Fibroblast of skin of back (primary cell): ENCODE data around the gene ST3GAL4.
A peak's percentile ranks its signal among the peaks of the same experiment; 100 is the strongest.
"Not testable (repeated sequence)": the region's sequence is repeated elsewhere in the genome, so short reads cannot be mapped to it uniquely, and the experiment has no call there.

ENCODE experiments used
- DNase-seq: peaks from one replicate; pipeline ENCODE4 v3.0.0-alpha.2; 2013

The ST3GAL4 gene

GRCh38 chr11:126391286-126391954 is 35.9 kb downstream of the ST3GAL4 start:
- no peak for DNase-seq

- DNase-seq, result no peak
Measured at GRCh38 chr11:126391970-126392632, 36.6 kb downstream of the ST3GAL4 start.

DNA sequence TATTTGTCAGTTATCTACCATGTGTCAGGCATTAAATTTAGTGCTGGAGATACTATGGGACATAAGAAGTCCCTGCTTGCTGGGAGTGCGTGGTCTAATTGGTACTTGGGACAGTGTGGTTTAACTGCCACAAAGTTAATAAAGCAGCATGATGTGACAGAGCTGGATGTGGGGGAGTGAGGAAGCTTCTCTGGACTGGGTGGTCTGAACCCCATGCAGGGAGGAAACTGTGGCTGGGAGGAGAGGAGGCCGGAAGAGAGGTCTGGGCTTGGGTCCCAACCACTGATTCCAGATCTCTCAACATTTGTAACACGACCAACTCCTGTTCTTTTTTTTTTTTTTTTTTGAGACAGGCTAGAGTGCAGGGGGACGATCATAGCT is 37.1 kb downstream of the ST3GAL4 start:
- DNase-seq, result no peak

DNA sequence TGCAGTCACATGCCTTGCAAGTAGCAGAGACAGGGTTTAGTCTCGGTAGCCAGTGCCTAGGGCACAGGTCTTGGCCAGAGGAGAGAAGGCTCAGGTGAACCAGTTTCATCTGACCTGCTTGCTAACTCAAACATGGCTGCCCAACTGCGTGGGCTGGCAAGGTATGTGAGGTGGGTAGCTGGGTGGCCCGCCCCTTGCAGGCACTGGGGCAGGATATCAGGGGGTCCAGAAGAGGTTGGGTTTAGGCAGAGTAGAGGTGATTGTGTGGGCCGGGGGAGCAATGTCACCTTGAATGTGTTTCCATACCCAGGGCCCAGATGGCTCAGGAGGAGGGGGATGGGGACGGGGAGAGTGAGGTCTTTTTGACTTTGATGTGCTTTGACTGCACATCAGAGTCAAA is 37.7 kb downstream of the ST3GAL4 start:
- DNase-seq, result no peak

- DNase-seq, result no peak
Measured at GRCh38 chr11:126394036-126394435, 38.5 kb downstream of the ST3GAL4 start.

DNA sequence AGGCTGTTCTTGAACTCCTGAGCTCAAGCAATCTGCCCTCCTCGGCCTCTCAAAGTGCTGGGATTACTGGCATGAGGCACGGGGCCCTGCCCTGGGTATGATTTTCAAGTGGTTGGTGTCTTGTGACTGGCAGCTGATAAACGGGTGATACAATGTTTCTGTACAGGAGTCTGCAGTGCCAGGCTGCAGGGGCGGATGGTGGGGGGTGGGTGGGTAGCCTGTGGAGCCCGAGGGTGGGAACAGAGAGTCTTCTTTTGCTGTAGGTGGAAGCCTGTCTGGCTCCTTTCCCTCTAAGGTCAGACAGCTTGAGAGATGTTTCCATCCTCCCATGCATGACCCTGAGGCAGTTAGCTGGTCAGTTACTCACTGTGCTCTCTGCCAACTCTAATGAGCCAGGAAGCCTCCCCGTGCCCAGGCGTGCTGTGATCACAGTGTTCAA is 39.2 kb downstream of the ST3GAL4 start:
- not testable (repeated sequence) for DNase-seq

- not testable (repeated sequence) for DNase-seq
Measured at GRCh38 chr11:126395784-126396183, 40.3 kb downstream of the ST3GAL4 start.

- DNase-seq, result not testable (repeated sequence)
Measured at GRCh38 chr11:126396266-126396665, 40.8 kb downstream of the ST3GAL4 start.

GRCh38 chr11:126396965-126397364 is 41.5 kb downstream of the ST3GAL4 start:
- DNase-seq, result no peak

DNA sequence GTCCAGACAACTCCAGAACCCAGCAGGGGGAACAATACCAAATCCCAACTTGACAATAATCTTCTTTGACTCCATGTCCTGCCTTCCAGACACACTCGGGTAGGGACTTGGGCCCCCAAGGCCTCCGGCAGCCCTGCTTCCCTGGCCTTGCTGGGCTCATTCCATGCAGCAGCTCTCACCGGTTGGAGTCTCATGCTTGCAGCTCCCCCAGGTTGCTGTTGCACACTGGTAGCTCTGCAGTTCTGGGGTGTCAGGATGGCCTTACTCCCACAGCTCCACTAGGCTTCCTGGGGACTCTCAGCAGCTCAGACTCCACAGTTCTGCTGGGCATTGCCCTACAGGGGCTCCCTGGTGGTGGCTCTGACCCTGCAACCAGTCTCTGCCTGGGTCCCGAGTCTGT is 42.8 kb downstream of the ST3GAL4 start:
- DNase-seq, result no peak

- DNase-seq, result no peak
Measured at GRCh38 chr11:126398721-126399120, 43.2 kb downstream of the ST3GAL4 start.

- no peak for DNase-seq
Measured at GRCh38 chr11:126400019-126400418, 44.5 kb downstream of the ST3GAL4 start.

GRCh38 chr11:126400479-126400878 is 45.0 kb downstream of the ST3GAL4 start:
- DNase-seq, result no peak

DNA sequence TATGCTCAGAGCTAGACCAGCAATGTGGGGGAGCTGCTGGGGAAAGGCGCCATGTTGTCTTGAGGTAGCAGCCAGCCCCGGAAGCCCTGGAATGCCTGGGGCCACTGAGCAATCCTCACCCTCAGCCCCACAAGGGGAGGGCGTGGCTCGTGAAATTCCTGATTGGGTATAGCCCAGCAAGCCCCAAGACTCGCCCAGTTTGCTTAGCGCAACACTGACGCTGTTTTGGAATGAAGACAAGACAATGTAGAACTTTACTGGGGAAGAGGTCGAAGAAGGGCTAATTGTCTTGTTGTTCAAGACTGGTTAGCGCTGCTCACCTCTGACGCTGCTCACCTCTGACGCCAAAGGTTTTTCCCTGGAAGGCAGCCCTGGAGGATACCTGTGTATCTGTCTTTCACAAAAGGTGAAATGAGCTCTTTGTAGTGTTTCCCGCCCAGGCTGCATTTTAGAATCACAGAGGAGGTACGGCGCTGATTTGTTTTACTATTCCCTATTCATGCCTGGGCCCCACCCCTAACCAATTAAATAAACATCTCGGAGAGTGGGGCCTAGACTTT is 47.6 kb downstream of the ST3GAL4 start:
- DNase-seq, result no peak

GRCh38 chr11:126403658-126404057 is 48.2 kb downstream of the ST3GAL4 start:
- DNase-seq, result no peak

- peak; percentile 43 for DNase-seq
Measured at GRCh38 chr11:126404367-126404766, 48.9 kb downstream of the ST3GAL4 start.

GRCh38 chr11:126405374-126405773 is 49.9 kb downstream of the ST3GAL4 start:
- no peak for DNase-seq

- DNase-seq, result no peak
Measured at GRCh38 chr11:126405906-126406305, 50.4 kb downstream of the ST3GAL4 start.

DNA sequence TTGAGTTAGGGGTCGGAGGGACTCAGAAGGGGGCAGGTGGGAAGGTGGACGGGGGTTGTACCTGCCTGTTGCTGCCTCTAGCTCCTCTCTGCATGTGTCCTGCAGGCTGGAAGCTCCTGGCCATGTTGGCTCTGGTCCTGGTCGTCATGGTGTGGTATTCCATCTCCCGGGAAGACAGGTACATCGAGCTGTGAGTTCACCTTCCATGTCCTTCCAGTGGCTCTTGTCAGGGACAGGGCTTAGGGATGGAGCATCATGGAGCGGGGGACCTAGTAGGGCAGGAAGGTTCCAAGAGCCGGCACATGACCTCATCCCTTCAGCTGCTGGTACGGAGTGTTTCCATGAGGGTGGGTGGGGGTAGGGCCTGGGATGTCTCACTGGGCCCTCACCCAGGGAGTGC is 50.9 kb downstream of the ST3GAL4 start:
- DNase-seq, result no peak

GRCh38 chr11:126407101-126407521 is 51.6 kb downstream of the ST3GAL4 start:
- DNase-seq, result no peak

DNA sequence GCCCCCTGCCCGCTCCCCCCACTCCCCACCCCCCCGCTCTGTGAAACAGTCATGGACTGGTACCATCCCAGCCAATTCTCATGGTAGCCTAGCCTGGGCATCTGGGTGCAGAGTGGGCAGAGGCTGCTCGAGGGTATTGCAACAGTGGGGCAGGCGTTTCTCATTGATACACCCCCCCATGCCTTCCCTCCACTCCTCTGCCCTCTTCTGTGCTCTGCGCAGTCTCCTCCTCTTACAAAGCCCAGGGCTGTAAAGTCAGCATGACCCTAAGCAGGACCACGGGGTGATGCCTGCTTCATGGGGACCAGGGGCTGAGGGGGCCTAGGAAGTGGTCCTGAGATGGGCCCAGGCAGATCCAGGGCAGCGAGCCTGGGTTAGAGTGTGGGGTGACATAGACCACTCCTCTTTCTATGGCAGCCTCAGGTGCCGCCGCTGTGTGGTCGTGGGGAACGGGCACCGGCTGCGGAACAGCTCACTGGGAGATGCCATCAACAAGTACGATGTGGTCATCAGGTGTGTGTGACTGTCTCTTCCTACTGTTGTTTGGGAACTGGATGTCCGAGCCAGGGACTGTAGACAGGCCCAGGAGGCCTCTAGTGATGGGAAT is 52.3 kb downstream of the ST3GAL4 start:
- DNase-seq, result no peak

GRCh38 chr11:126408496-126408895 is 53.0 kb downstream of the ST3GAL4 start:
- no peak for DNase-seq

GRCh38 chr11:126408901-126409619 is 53.6 kb downstream of the ST3GAL4 start:
- DNase-seq, result no peak
